NCI-H748 (cell line): ENCODE results near the gene ADAMTSL2.

Experiments
- DNase-seq: peaks from one replicate; lab custom pipeline; 2025; ENCODE audit not compliant: unreplicated experiment; lab: John Stamatoyannopoulos, UW

The ADAMTSL2 gene

DNA sequence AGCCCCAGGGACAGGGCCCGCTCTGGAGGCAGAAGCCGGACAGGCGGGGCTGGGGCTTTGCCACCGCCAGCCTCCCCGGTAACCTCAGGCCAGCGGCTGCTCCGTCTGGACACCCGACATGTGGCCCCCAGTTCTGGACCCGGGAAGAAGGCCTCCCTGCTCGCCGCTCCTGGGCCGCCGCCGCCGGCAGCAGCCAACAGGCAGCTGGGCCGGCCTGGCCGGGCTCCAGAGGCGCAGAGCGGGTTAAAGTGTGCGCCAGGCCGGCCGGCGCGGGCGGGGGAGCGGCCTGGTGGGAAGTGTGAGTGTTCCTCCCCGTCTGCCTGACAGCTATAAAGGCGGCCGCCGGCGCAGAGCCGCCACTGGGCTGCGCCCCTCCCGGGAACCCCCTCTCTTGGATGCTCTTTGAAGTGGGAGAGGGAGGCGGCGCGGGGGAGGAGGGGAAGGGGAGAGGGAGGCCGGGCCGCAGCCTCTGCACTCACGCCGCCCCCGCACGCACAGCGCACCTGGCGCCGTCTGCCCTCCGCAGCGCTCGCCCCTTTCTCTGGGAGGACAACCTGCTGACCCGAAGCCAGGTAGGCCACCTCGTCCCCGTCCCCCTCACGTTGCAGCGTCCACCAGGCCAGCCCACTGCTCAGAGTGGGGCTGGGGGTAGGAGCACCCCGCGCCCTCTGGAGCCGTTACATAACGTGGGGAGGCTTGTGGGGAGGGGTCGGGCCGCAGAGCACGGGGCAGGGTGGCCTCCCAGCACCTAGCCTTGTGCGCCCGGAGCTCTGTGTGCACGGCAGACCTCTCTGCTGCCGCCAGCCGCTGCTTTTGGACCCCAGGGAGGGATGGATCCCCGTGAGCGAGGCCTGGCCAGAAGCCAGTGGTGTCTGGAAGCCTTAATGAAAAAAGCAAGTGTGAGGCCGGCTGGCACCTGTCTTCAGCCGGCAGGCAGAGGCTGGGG lies at the start of gene ADAMTSL2:
TSS of gene ADAMTSL2 (plus strand) at position 359 of the 946 bp plus-strand sequence. CDS start 2,009 bp downstream, outside the sequence.
- peak; percentile 13 for DNase-seq

DNA sequence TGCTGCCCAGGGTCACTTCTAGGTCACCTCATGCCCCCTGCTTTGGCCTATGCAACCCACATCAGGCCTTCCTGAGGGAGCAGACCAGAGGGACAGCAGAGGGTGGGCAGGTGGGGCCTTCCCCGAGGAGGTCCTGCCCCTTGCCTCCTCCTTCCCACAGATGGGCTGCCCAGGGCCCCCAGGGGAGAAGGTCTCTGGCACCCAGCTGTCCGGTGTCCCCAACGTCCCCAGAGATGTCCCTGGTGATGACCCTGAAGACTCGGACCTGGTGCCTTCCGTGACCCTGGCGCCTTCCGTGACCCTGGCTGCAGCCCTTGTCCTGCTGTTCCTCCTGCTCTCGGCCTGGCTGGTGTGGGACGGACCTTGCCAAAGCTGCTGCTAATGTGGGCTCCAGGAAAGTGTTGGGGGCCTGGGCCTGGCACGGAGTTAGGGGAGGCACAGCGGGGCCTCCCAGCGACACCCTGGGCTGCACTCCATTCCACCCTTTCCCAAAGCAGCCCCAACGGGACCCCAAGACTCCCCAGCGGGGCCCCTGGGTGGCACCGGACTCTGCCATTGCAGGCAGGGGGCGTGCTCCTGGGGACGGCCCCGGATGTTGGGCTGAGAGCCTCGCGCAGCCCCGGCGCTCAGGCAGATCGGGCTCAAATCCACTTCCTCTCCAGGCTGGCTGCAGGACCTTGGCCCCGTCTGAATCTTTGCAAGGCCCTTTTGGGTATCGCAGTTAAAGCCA lies 48.8 kb upstream of the ADAMTSL2 start:
- no peak for DNase-seq

DNA sequence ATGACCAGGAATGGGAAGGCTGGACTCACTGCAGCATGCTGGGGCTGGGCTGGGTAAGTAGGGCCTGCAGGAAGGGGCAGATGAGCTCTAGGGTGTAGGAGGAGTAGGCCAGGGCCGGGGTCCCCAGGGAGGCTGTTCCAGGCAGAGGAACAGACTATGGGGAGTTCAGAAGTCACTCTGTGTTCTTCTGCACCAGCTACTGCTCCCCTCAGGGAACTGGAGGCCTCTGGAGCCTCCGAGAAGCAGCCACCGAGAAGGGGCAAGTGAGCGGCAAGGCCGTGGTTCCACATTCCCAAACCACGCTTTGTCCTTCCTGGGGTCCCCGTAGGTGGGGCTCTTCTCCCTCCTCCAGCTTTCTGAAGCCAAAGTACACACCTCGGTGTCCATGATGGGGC lies 47.2 kb upstream of the ADAMTSL2 start:
- no peak for DNase-seq

DNA sequence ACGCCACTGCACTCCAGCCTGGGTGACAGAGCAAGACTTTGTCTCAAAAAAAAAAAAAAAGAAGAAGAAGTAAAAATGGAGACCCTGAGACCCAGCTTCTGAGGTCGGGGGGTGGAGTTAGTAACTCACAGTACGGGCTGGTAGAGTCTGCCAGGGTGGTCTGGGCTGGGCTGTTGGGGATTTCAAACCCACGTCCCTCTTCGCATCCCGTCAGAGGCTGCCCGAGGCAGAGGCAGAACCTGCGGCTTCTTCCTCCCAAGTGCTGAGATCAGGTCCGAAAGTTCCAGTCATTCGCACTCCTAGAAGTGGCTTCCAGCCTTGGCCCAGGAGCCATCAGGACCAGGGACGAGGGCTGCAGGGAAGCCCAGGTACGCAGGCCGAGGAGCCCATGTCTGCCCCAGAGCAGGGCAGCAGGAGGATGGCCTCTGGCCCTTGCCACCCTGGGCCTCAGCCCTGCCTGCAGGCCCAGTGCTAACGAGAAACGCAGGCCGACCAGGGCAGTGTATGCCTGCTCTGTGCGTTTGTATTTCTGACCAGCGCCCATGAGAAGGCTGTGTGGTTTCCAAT lies 45.7 kb upstream of the ADAMTSL2 start:
- DNase-seq = no peak

DNA sequence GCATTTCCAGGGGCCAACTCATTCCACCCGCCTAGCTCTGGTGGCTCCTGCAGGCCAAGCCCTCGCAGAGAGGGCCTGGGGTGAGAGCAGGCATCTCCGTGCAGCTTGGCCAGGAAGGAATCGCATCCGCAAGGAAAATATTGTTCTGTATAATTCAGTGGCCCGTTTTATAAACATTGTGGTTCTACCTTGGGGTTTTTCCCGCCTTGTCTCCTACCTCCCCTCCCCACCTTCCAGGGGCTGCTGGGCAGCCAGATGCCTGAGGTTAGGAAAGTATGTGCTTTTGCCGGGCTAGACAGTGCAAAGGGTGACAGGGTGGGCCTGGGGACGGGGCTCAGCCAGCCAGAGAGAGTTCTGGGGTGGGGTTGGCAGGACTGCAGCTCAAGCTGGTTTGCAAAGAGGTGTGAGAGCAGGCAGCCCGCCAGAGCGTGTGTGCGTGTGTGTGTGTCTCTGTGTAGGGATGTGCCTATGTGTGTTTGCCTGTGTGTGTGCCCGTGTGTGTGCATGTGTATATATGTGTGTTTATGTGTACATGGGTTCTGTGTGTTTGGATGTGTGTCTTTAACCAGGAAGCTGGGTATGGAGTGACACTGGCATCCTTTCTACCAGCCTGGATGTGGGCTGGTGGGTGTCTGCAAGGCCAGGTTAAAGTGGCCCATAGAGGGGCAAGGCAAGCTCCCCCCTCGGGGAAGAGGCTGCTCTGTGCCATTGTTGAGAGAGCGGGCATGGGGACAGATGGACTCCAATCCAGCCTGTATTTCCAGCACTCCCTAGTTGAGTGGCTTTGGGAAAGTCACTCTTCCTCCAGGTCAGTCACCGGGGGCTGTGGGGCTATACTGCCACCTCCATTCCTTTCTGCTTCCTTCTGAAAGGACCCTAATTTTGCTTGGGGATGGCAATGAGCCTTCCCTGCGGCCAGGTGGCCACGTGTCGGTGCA lies 45.0 kb upstream of the ADAMTSL2 start:
- DNase-seq = no peak

DNA sequence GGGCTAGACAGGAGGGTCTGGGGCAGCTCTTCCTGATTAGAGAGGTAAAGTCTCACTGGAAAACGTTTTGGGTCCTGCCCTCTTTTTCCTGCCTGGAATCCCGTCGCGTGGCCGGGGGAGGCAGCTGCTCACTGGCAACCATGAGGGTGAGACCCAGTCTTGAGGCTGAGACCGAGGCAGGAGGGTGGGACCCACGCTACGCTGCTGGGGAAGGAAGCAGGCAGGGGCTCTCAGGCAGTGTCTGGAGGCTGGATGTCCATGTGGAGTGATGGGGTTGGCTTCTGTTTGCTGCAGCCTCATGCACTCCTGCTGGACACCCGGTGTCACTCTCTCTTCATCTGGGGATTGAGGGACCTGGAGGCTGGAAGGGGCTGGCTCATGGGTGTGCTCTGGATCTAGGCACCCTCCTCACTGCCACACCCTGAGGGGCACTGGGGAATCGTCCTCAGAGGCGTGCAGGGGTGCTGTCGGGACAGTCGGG lies 44.3 kb upstream of the ADAMTSL2 start:
- no peak for DNase-seq

DNA sequence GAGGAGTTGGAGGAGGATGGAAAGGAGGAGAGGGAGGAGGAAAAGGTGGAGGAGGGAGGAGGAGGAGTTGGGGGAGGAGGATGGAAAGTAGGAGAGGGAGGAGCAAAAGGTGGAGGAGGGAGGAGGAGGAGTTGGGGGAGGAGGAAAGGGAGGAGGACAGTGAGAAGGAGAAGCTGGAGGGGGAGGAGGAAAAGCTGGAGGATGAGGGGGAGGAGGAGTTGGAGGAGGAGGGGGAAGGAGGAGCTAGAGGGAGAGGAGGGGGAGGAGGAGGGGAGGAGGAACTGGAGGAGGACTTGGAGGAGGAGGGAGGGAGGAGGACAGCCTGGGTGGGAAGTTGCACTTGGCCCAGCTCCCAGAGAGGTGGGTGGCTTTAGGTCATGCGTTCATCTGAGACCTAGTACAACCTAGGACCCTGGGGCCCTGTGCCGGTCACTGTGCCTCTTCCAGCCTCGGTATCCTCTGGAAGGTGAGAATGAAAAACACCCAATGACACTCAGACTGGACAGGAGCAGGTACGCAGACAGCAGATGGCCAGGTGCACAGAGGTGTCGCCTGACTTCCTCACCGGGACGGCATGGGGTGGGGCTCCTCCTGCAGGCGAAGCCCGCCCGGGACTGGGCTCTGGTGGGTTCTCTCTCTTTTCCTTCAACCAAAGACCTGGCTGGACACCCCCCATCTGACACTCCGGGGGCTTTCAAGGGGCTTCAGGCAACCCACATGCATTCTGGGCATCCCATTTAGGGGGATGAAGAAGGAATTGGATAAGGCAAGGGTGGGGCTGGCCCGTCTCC lies 43.4 kb upstream of the ADAMTSL2 start:
- DNase-seq = no peak

DNA sequence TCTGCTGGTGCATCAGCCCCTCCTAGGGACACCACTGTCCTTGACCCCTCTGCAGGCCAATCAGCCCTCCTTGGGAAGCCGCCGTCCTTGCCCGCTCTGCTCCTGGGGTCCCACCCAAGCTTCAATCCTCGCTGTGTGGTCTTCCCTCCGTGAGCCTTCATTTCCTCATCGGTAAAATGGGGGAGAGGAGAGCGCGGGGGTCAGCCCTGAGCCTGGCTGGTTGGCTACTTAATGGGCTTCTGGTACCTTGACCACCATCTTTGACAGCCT lies 42.9 kb upstream of the ADAMTSL2 start:
- DNase-seq = no peak

DNA sequence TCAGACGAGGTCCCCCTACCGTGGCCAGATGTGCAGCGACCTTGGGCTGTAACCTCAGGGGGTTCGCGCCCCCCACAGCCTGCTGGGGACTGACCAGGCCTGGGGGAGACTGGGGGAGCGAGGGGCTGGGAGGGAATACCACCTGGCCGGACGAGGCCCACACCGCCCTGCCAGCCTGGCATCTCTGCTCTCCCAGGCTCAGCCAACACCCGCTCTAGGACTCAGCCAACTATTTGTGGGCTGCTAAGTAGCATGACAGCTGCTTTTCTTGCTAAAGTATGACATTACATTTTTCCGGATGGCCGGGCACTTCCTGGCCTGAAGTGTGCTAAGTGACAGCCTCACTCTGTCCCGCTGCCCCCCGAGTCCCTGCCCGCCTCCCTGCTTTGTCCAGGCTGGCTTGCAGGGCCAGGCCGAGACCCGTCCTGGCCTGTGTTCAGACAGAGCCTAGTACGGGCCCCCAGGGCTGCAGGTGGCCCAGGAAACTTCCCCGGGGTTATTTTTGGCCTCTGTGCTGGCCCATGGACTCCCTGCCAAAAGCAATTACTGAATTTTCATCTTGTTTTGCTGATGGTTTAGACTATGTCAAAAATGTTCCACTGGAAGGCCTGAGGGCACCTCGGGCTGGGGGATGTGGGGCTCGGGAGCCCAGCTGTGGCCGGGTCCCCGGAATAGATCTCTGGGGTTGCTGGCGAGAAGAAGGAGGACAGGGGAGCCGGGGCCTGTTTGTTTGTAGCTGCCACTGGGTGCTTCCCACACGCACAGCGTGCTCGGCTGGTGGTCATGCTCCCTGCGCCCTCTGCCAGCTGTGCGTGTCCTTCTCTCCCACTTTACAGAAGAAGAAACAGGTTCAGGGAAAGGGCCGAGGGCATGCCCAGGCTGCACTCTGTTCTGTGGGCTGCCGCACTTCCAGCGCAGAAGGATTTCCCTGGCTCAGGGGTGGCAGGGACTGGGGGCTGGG lies 42.2 kb upstream of the ADAMTSL2 start:
- no peak for DNase-seq

DNA sequence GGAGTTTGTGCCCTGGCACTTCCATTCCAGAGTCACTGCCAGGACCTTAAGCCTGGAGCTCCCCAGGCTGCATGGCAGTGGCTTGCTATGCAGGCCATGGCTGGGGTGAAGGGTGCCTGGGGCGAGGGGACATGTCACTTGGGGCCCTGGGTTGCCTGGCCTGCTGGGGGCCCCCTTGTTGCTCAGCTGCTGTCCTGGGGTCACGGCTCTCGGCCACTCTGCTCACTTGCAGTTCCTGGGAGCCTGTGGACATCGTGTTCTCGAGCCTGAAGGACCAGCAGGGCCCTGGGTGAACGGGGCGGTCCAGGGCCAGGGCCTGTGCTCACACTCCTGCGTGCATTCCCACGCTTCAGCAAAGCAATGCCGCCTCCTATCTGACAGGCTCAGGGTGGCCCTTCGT lies 41.1 kb upstream of the ADAMTSL2 start:
- DNase-seq = no peak

DNA sequence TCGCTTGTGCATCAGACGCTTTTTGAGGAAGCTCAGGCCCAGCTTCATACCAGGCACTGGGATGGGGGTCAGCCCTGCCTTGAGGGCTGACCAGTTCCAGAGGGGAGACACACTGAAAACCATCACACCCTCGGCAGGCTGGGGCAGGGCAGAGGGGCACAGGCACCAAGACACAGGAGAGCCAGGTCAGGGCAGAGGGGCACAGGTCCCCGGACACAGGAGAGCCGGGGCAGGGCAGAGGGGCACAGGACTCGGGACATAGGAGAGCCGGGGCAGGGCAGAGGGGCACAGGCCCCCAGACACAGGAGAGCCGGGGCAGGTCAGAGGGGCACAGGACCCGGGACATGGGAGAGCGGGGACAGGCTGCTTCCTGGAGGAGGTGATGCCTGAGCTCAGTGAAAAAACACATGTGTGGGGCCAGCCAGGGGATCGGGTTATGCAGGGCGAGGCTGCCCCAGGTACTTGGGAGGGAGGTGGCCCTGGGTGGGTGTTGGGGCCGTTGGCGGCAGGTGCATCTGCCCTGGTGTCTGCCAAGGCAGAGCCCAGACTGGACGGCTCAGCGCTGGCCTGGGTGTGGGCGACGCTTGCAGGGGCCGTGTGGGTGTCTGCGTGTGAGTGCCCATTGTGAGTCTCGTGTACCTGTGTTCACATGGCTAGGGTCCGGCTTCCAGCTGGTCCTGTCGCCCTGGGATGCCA lies 40.5 kb upstream of the ADAMTSL2 start:
- DNase-seq = peak; percentile 18

DNA sequence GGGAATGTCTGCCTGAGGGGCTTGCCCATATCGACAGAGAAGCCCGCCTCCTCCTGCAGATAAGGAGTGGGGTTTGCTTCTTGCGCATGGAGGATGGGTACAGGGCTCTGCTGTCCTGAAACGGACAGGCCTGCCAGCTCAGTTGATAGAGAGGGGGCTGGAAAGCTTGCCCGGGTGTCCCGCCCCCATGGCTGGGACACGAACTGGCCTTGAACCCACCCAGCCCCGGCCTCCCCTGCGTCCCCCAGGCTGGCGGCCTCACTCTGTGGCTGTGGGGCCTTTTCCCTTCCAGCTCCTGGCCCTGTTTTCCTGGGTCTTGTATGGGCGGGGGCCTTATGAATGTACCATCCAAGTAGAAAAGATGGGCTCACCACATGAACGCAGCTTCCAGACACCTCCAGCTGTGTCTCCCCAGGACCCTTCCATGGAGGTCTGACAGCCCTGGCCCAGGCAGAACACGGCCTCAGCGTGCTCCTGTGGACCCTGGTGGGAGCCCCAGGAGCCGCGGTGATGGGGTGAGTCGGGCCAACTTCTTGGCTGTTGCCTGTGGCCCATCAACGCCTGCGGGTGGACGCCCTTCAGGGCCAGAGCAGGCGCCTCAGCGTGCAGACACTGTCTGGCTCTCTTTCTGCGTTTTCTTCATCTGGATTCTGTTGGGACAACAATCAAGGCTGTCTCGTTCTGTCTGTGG lies 39.7 kb upstream of the ADAMTSL2 start:
- no peak for DNase-seq

DNA sequence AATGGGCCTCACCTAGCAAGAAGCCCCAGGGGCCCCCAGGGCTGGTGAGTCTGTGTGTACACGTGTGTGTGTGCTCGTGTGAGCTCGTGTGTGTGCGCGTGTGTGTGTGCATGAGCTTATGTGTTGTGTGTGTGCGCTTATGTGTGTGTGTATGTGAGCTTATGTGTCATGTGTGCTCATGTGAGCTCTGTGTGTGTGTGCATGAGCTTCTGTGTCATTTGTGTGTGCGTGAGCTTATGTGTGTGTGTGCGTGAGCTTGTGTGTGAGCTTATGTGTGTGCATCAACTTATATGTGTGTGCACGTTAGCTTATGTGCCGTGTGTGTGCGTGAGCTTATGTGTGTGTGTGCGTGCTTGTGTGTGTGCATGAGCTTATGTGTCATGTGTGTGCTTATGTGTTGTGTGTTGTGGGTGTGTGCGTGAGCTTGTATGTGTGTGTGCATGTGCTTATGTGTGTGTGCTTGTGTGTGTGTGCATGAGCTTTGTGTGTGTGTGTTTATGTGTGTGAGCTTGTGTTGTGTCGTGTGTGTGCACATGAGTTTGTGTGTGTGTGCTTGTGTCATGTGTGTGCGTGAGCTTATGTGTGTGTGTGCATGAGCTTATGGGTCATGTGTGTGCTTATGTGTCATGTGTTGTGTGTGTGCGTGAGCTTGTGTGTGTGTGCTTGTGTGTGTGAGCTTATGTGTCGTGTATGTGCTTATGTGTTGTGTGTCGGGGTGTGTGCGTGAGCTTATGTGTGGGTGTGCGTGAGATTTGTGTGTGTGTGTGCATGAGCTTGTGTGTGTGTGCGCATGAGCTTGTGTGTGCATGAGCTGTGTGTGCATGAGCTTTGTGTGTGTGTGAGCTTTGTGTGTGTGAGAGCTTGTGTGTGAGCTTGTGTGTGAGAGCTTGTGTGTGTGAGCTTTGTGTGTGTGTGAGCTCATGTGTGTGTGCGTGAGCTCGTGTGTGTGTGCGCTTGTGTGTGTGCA lies 38.9 kb upstream of the ADAMTSL2 start:
- DNase-seq = no peak

DNA sequence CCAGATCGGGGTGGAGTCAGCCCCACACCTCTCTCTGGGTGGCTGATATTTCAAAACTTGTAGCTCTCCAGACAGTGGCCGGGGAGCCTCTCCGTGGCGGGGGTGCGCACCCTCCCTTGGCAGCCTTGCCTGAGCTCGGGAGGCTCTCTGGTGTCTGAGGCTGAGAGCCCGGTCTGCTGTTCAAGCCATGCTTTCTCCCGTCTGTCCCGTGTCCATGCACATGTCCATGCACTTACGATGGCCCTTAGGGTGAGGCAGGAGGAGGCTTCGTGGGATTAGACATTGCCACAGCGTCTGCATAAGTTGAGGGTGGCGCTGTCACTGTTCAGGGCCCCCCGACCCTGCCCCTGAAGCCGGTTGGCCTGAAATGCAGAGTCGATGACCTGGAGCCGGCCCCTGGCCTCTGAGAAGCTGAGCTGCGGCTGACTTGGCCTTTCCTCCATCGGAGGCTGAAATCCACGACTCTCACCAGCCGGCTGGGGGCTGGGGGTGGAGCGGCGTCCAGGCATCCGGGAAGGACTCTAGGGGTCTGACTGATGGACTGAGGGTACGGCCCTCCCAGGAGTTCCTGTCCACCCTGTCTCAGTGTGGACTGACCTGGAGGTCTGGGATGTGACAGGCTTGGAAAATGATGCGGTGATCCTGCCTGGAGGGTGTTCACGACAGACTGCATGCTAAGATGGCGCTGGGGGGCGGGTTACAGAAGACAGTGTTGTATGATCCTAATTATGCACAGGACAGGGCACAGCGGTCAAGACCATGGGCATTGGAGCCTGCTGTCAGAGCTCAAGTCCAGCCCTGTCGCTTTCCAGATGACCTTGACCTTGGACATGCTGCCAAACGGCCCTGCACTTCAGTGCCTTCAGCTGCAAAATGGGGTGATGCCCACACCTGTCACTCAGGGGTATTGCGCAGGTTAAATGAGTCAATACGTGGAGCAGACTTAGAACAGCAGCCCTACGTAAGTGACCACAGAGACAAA lies 37.4 kb upstream of the ADAMTSL2 start:
- DNase-seq = no peak

DNA sequence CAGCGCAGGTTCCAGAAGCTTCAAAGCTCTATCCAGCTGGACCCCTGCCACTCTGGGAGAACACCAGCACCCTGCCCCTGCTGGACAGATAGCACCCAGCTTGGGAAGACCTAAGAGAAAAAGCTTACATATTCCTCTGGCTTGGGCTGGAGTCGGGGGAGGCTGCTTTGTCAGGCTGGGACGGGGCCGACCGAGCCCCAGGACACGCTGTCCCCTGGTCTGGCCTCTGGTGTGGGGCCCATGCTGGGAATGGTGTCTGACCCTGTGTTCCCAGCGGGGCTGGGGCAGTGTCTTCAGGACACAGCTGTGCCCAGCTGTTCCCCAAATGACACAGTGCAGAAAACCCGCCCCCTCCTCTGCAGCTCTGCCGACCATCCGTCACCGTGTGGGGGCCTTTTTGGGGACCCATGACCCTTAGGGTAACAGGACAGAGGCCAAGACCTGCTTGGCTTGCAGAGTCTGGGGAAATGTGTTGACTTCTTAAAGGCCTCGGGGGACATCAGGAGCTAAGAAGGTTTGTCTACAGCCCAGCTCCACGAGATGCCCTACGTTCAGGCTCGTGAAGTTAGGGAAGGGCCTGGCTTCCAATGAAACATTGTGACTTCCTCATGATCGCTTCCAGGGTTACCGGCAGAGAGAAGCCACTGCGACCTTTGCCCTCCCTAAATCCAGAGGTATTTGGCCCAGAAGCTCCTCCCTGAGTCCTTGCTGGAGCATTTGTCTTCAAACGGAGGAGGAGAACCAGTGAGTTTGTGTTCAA lies 35.2 kb upstream of the ADAMTSL2 start:
- DNase-seq = no peak
